Body of pancreas (tissue), 4 donors: ENCODE results near the gene CCDC68.

Experiments
- POLR2A ChIP-seq, 3 donors: fragments of 450-650 bp; IDR thresholded peaks; one replicate each; pipeline ENCODE4 v1.6.1; 2016; ENCODE audit warnings: antibody characterized with exemption in 3 of 3, mild to moderate bottlenecking in 2 of 3
- TF ChIP-seq, protein P1 (sequence below), 7 experiments: fragments of 450-650 bp in 4 of 7; fragments of 200-600 bp in 3 of 7; sonication (generic) in 3 of 7; IDR thresholded peaks; one replicate each; pipeline ENCODE4 v1.5.1; 2016 to 2019; ENCODE audit warnings: antibody characterized with exemption in 7 of 7

DNA sequence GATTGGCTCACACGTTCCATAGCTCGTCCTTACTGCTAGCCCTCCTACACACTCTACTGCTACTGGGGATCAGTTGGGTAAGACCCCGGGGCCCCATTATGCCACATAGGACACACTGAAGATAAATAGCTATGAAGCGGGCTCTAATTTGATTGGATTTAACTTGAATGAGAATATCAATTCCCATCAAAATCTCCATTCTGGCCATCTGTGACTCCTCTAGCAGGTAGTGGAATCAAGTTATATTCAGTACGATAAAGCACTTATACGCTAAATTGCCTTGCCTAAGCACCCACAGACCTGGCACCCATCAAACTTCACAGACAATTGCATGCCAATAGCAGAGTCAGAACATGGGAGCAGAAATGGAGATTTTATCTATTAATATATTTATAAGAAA is 39.8 kb downstream of the CCDC68 start:
- TF ChIP-seq, protein P1, sequence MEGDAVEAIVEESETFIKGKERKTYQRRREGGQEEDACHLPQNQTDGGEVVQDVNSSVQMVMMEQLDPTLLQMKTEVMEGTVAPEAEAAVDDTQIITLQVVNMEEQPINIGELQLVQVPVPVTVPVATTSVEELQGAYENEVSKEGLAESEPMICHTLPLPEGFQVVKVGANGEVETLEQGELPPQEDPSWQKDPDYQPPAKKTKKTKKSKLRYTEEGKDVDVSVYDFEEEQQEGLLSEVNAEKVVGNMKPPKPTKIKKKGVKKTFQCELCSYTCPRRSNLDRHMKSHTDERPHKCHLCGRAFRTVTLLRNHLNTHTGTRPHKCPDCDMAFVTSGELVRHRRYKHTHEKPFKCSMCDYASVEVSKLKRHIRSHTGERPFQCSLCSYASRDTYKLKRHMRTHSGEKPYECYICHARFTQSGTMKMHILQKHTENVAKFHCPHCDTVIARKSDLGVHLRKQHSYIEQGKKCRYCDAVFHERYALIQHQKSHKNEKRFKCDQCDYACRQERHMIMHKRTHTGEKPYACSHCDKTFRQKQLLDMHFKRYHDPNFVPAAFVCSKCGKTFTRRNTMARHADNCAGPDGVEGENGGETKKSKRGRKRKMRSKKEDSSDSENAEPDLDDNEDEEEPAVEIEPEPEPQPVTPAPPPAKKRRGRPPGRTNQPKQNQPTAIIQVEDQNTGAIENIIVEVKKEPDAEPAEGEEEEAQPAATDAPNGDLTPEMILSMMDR (IDR thresholded peaks at IDR 0.05): no peak
- no peak for TF ChIP-seq POLR2A (IDR thresholded peaks at IDR 0.05)
